Thyroid gland (tissue), 4 donors: ENCODE data around the gene CNTNAP5.

Source experiments
- POLR2A ChIP-seq, 2 donors: fragments of 450-650 bp; IDR thresholded peaks; one replicate each; pipeline ENCODE4 v1.6.1; 2017; ENCODE audit warnings: antibody characterized with exemption in 2 of 2, mild to moderate bottlenecking in 2 of 2, moderate library complexity in 1 of 2
- TF ChIP-seq, protein P1 (sequence below), 6 experiments: fragments of 200-600 bp in 3 of 6; fragments of 450-650 bp in 3 of 6; sonication (generic) in 3 of 6; IDR thresholded peaks; one replicate each; pipeline ENCODE4 v1.5.1; 2016 to 2019; ENCODE audit warnings: antibody characterized with exemption in 6 of 6, mild to moderate bottlenecking in 2 of 6, inconsistent platforms in 1 of 6, moderate library complexity in 1 of 6

DNA sequence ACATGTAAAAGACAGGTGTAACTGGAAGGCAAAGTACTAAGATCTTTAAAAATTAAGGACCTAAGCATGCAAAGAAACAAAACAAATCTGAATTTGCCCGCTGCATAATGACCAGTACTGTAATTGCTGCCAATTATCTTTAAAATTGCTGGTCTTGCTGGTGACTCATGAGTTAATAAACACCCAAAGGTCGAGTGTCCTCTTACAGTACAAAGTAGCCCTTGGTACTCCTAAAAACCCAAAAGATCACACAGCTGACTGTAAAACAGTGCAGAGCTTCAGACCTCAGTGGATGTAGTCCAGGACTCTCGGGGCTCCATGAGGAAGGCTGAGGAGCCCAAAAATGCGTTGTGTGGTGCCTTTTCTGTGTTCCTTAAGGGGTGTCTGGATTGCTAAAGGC lies 308.7 kb downstream of the CNTNAP5 start:
- TF ChIP-seq, protein P1, sequence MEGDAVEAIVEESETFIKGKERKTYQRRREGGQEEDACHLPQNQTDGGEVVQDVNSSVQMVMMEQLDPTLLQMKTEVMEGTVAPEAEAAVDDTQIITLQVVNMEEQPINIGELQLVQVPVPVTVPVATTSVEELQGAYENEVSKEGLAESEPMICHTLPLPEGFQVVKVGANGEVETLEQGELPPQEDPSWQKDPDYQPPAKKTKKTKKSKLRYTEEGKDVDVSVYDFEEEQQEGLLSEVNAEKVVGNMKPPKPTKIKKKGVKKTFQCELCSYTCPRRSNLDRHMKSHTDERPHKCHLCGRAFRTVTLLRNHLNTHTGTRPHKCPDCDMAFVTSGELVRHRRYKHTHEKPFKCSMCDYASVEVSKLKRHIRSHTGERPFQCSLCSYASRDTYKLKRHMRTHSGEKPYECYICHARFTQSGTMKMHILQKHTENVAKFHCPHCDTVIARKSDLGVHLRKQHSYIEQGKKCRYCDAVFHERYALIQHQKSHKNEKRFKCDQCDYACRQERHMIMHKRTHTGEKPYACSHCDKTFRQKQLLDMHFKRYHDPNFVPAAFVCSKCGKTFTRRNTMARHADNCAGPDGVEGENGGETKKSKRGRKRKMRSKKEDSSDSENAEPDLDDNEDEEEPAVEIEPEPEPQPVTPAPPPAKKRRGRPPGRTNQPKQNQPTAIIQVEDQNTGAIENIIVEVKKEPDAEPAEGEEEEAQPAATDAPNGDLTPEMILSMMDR (IDR thresholded peaks at IDR 0.05): no peak
- TF ChIP-seq POLR2A (IDR thresholded peaks at IDR 0.05): no peak
